ENCODE data around the gene ZC3H13. TPM values are rescaled to one million over a fixed set of nuclear protein-coding genes. Genes with fewer than 3 reads are reported as not detected.

Gene ZC3H13
- total RNA-seq, 1 experiment from 2014 or later: 61.9 TPM

DNA sequence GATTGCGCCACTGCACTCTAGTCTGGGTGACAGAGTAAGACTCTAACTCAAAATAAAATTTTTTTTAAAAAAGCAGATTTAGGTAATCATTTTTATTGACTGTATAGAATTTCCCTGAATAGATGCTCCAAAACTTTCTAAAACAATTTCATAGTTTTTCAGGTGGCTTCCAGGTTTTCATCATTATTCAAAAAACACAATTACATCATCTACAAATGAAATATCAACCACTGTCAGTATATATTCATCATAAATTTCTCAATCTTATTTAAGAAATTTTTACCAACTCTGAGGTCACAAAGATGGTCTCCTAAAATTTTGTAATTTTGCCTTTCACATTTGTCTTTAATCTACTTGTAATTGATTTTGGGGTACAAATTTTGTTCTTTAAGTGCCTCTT is 48.1 kb downstream of the ZC3H13 start:
- no peak overlapping the region for H3K4me2 ChIP-seq (ENCODE audit: insufficient read depth, insufficient read length, low read length)
- no peak overlapping the region for H3K56ac ChIP-seq (ENCODE audit: insufficient read length, low read depth, low read length)
- no peak overlapping the region for H2BK15ac ChIP-seq (ENCODE audit: low read depth, low read length)
- no peaks in the 10 kb centered on the region for H3K79me2 ChIP-seq (ENCODE audit: insufficient read depth, low read length)
- H2AK5ac ChIP-seq (ENCODE audit: insufficient read length, low read length): no peak overlapping the region
- H3K9me3 ChIP-seq (ENCODE audit: control insufficient read depth, low read depth, low read length): no peaks in the 10 kb centered on the region
- H4K5ac ChIP-seq (ENCODE audit: insufficient read length, low read depth, low read length): no peak overlapping the region
- H3K9ac ChIP-seq (ENCODE audit: extremely low read depth, insufficient read length, low read length): no peak overlapping the region
- Mint-ChIP-seq H3K36me3 (ENCODE audit: insufficient read depth in 1 of 3, low read depth in 3 of 3) (peaks cover 20 to 70% (median 64%) of the 10 kb centered on the region in 3 experiments; a peak in 6 of 7 replicates), H3K27ac (no peak overlapping the region), H3K9me3 (no peaks in the 10 kb centered on the region), H3K4me3 (no peak overlapping the region), H3K27me3 (ENCODE audit: low read depth) (no peaks in the 10 kb centered on the region), H3K4me1 (no peaks in the 10 kb centered on the region)
- H4K91ac ChIP-seq (ENCODE audit: insufficient read length, low read depth, low read length): no peak overlapping the region
- H2BK120ac ChIP-seq (ENCODE audit: low read depth, low read length, poor library complexity, severe bottlenecking): no peak overlapping the region
- no peak overlapping the region for H3T11ph ChIP-seq (ENCODE audit: low read length)
- H3K27ac ChIP-seq (ENCODE audit: insufficient read length, low read depth, low read length): no peak overlapping the region
- H3K4me1 ChIP-seq (ENCODE audit: insufficient read depth, low read length): no peaks in the 10 kb centered on the region
- no peaks in the 10 kb centered on the region for H3K23me2 ChIP-seq (ENCODE audit: insufficient read length, low read depth, low read length, poor library complexity, severe bottlenecking)
- no peak overlapping the region for H2BK5ac ChIP-seq (ENCODE audit: insufficient read length, low read length)
- TF ChIP-seq, protein P1, sequence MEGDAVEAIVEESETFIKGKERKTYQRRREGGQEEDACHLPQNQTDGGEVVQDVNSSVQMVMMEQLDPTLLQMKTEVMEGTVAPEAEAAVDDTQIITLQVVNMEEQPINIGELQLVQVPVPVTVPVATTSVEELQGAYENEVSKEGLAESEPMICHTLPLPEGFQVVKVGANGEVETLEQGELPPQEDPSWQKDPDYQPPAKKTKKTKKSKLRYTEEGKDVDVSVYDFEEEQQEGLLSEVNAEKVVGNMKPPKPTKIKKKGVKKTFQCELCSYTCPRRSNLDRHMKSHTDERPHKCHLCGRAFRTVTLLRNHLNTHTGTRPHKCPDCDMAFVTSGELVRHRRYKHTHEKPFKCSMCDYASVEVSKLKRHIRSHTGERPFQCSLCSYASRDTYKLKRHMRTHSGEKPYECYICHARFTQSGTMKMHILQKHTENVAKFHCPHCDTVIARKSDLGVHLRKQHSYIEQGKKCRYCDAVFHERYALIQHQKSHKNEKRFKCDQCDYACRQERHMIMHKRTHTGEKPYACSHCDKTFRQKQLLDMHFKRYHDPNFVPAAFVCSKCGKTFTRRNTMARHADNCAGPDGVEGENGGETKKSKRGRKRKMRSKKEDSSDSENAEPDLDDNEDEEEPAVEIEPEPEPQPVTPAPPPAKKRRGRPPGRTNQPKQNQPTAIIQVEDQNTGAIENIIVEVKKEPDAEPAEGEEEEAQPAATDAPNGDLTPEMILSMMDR (conservative IDR thresholded peaks at IDR 0.05): no peak
- no peaks in the 10 kb centered on the region for H3K27me3 ChIP-seq (ENCODE audit: insufficient read depth, low read length)
- H3K23ac ChIP-seq (ENCODE audit: insufficient read length, low read depth, low read length): no peak overlapping the region
- DNase-seq: no peak
- no peak overlapping the region for H3K14ac ChIP-seq (ENCODE audit: insufficient read depth, low read length)
- H2AFZ ChIP-seq (ENCODE audit: low read length): no peak overlapping the region
- H2BK20ac ChIP-seq (ENCODE audit: low read depth, low read length, poor library complexity, severe bottlenecking): no peak overlapping the region
- no peak overlapping the region for H2BK12ac ChIP-seq (ENCODE audit: insufficient read length, low read depth, low read length)
- no peak overlapping the region for H4K8ac ChIP-seq (replicated peaks; ENCODE audit: insufficient read length, low read depth, low read length)
- no peaks in the 10 kb centered on the region for H3K79me1 ChIP-seq (ENCODE audit: insufficient read depth, low read depth, low read length, poor library complexity, severe bottlenecking)
- H4K20me1 ChIP-seq (ENCODE audit: control insufficient read depth, insufficient read depth, insufficient read length): no peaks in the 10 kb centered on the region
- H3K18ac ChIP-seq (ENCODE audit: insufficient read length, low read depth, low read length): no peak overlapping the region
- H3K4ac ChIP-seq (ENCODE audit: low read depth, low read length): no peak overlapping the region
- WGBS (ENCODE audit: extremely low coverage, insufficient read length, low lambda C conversion rate): no CpG with 5 or more reads among the region's 1 CpG

All from H9 (cell line).